ENCODE results near the gene ZNF738.

The ZNF738 gene

DNA sequence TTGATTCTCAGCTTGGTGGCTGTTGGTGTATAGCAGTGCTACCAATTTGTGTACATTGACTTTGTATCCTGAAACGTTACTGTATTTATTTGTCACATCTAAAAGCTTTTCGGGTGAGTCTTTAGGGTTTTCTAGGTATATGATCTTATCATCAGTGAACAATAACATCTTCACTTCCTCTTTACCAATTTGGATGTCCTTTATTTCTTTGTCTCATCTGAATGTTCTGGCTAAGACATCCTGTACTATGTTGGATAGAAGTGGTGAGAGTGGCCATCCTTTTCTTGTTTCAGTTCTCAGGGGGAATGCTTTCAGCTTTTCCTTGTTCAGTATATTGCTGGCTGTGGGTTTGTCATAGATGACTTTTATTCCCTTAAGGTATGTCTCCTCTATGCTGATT lies 6.0 kb upstream of the ZNF738 start:
- no peak overlapping the region for H3K9ac ChIP-seq (ENCODE audit: low read length)
- H3K9me3 ChIP-seq (ENCODE audit: insufficient read depth, low read length), result no peaks in the 10 kb centered on the region

DNA sequence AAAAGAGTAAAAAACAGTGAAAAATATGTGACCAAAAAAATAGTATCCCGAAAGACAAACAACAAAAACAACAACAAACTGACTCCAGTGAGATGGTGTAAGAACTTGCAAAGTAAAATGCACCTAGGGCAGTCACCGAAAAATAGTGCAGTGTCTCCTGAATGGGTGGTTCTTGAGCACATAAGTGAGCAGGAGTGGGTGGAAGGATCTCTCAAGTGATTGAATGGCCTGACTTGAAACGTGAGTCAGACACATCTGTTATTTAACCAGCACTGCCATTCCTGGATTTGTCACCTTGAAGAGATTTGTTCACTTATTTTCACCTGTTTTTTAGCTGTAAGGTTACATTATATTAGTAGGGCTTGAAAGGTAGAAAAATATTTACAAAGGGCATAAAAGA lies 3.5 kb downstream of the ZNF738 start:
- Histone ChIP-seq H4K20me1 (ENCODE audit: insufficient read depth, low read length) (no peaks in the 10 kb centered on the region), H3K36me3 (replicated peaks; ENCODE audit: low read depth, low read length) (peaks cover 70% of the 10 kb centered on the region), H3K4me3 (ENCODE audit: low read length) (no peak overlapping the region), H3K9me3 (ENCODE audit: insufficient read depth, low read length) (peaks cover 14% of the 10 kb centered on the region), H3K79me2 (ENCODE audit: low read length) (peaks cover 45% of the 10 kb centered on the region), H3K4me1 (ENCODE audit: low read length) (no peaks in the 10 kb centered on the region), H2AFZ (ENCODE audit: low read depth, low read length) (no peak overlapping the region), H3K9ac (ENCODE audit: low read length) (no peak overlapping the region), H3K27me3 (ENCODE audit: low read depth, low read length) (no peaks in the 10 kb centered on the region), H3K4me2 (ENCODE audit: low read length) (no peak overlapping the region), H3K27ac (ENCODE audit: low read length) (no peak overlapping the region)
- TF ChIP-seq CTCF (IDR thresholded peaks at IDR 0.05; ENCODE audit: low read depth, low read length) (no peak), EZH2phosphoT487 (IDR thresholded peaks at IDR 0.05; ENCODE audit: low read depth) (no peak)

More for the DNA sequence above, 6.0 kb upstream of the ZNF738 start:
- Histone ChIP-seq H3K27me3 (ENCODE audit: low read depth, low read length) (no peaks in the 10 kb centered on the region), H3K4me2 (ENCODE audit: low read length) (no peak overlapping the region), H3K27ac (ENCODE audit: low read length) (no peak overlapping the region), H4K20me1 (ENCODE audit: insufficient read depth, low read length) (no peaks in the 10 kb centered on the region), H3K79me2 (ENCODE audit: low read length) (no peaks in the 10 kb centered on the region), H3K4me3 (ENCODE audit: low read length) (no peak overlapping the region), H2AFZ (ENCODE audit: low read depth, low read length) (no peak overlapping the region), H3K4me1 (ENCODE audit: low read length) (no peaks in the 10 kb centered on the region), H3K36me3 (replicated peaks; ENCODE audit: low read depth, low read length) (no peaks in the 10 kb centered on the region)
- TF ChIP-seq CTCF (IDR thresholded peaks at IDR 0.05; ENCODE audit: low read depth, low read length) (no peak), EZH2phosphoT487 (IDR thresholded peaks at IDR 0.05; ENCODE audit: low read depth) (no peak)

GRCh38 chr19:21383980-21384582 lies 25.3 kb downstream of the ZNF738 start:
- no peak overlapping the region for H3K27ac ChIP-seq (ENCODE audit: low read length)
- TF ChIP-seq EZH2phosphoT487 (IDR thresholded peaks at IDR 0.05; ENCODE audit: low read depth) (no peak), CTCF (IDR thresholded peaks at IDR 0.05; ENCODE audit: low read depth, low read length) (no peak)
- H3K79me2 ChIP-seq (ENCODE audit: low read length), result no peaks in the 10 kb centered on the region
- no peak overlapping the region for H2AFZ ChIP-seq (ENCODE audit: low read depth, low read length)
- no peaks in the 10 kb centered on the region for H4K20me1 ChIP-seq (ENCODE audit: insufficient read depth, low read length)
- H3K27me3 ChIP-seq (ENCODE audit: low read depth, low read length), result no peaks in the 10 kb centered on the region
- peaks cover 60% of the 10 kb centered on the region for H3K9me3 ChIP-seq (ENCODE audit: insufficient read depth, low read length)
- no peaks in the 10 kb centered on the region for H3K4me1 ChIP-seq (ENCODE audit: low read length)
- H3K4me2 ChIP-seq (ENCODE audit: low read length), result no peak overlapping the region
- H3K4me3 ChIP-seq (ENCODE audit: low read length), result no peak overlapping the region
- no peak overlapping the region for H3K9ac ChIP-seq (ENCODE audit: low read length)
- peaks cover 54% of the 10 kb centered on the region for H3K36me3 ChIP-seq (replicated peaks; ENCODE audit: low read depth, low read length)

- no peaks in the 10 kb centered on the region for H4K20me1 ChIP-seq (ENCODE audit: insufficient read depth, low read length)
- peaks cover 4% of the 10 kb centered on the region; the same call in 1 of the 2 replicates for H3K9me3 ChIP-seq (ENCODE audit: insufficient read depth, low read length)
- H3K4me1 ChIP-seq (ENCODE audit: low read length), result peaks cover 6% of the 10 kb centered on the region
- H3K36me3 ChIP-seq (replicated peaks; ENCODE audit: low read depth, low read length), result peaks cover 32% of the 10 kb centered on the region
- peaks cover 27% of the 10 kb centered on the region for H3K79me2 ChIP-seq (ENCODE audit: low read length)
- H2AFZ ChIP-seq (ENCODE audit: low read depth, low read length), result no peak overlapping the region
- H3K9ac ChIP-seq (ENCODE audit: low read length), result no peak overlapping the region
- no peak overlapping the region for H3K4me3 ChIP-seq (ENCODE audit: low read length)
- no peak overlapping the region for H3K27ac ChIP-seq (ENCODE audit: low read length)
- no peaks in the 10 kb centered on the region for H3K27me3 ChIP-seq (ENCODE audit: low read depth, low read length)
- H3K4me2 ChIP-seq (ENCODE audit: low read length), result no peak overlapping the region
- TF ChIP-seq CTCF (IDR thresholded peaks at IDR 0.05; ENCODE audit: low read depth, low read length), result no peak
- TF ChIP-seq EZH2phosphoT487 (IDR thresholded peaks at IDR 0.05; ENCODE audit: low read depth), result no peak
Measured at GRCh38 chr19:21396121-21396520, 37.3 kb downstream of the ZNF738 start.

All from OCI-LY3 (cell line).